Peyer's patch (tissue), 4 donors: ENCODE data around the gene TMED1.

Experiments
- CTCF ChIP-seq, 6 experiments: fragments of 450-650 bp in 4 of 6; fragments of 200-600 bp in 2 of 6; sonication (generic) in 1 of 6; IDR thresholded peaks; one replicate each; pipeline ENCODE4 v1.5.1; 2017 to 2019; ENCODE audit warnings: antibody characterized with exemption in 6 of 6, mild to moderate bottlenecking in 3 of 6, moderate library complexity in 1 of 6
- POLR2A ChIP-seq, 2 donors: fragments of 450-650 bp; IDR thresholded peaks; one replicate each; pipeline ENCODE4 v1.5.1; 2017; ENCODE audit warnings: antibody characterized with exemption in 2 of 2, mild to moderate bottlenecking in 2 of 2, moderate library complexity in 2 of 2

GRCh38 chr19:10812196-10812595 is 23.8 kb downstream of the TMED1 start:
- TF ChIP-seq CTCF (IDR thresholded peaks at IDR 0.05) (no peak), POLR2A (IDR thresholded peaks at IDR 0.05) (no peak)
